ENCODE data around the gene AKR7A2. TPM values are rescaled to one million over a fixed set of nuclear protein-coding genes. Genes with fewer than 3 reads are reported as not detected.

Gene AKR7A2
- total and polyA plus RNA-seq, 12 donors = 20.0 to 235 (median 110) TPM

GRCh38 chr1:19360016-19360415 is 48.1 kb upstream of the AKR7A2 start:
- Histone ChIP-seq H3K27ac (no peak overlapping the region), H3K9me3 (replicated peaks in 1 of 3) (no peaks in the 10 kb centered on the region), H3K4me1 (replicated peaks in 1 of 2) (peaks cover 0 to 8% of the 10 kb centered on the region in 2 donors), H3K27me3 (no peaks in the 10 kb centered on the region), H3K4me3 (no peak overlapping the region), H3K36me3 (replicated peaks in 1 of 2) (peaks cover 0 to 20% of the 10 kb centered on the region in 2 donors)
- 62 to 70% (median 69%) methylated on average over 6 of the region's 6 CpGs for WGBS, 4 donors
- DNase-seq = no peak
- TF ChIP-seq, protein P1, sequence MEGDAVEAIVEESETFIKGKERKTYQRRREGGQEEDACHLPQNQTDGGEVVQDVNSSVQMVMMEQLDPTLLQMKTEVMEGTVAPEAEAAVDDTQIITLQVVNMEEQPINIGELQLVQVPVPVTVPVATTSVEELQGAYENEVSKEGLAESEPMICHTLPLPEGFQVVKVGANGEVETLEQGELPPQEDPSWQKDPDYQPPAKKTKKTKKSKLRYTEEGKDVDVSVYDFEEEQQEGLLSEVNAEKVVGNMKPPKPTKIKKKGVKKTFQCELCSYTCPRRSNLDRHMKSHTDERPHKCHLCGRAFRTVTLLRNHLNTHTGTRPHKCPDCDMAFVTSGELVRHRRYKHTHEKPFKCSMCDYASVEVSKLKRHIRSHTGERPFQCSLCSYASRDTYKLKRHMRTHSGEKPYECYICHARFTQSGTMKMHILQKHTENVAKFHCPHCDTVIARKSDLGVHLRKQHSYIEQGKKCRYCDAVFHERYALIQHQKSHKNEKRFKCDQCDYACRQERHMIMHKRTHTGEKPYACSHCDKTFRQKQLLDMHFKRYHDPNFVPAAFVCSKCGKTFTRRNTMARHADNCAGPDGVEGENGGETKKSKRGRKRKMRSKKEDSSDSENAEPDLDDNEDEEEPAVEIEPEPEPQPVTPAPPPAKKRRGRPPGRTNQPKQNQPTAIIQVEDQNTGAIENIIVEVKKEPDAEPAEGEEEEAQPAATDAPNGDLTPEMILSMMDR (IDR thresholded peaks at IDR 0.05) = no peak
- TF ChIP-seq POLR2A (IDR thresholded peaks at IDR 0.05) = no peak
- intact Hi-C loops (cut with DNase I) = no loop called here

GRCh38 chr1:19359357-19359756 is 47.4 kb upstream of the AKR7A2 start:
- intact Hi-C loops (cut with DNase I) = no loop called here
- Histone ChIP-seq H3K9me3 (replicated peaks in 1 of 3) (no peaks in the 10 kb centered on the region), H3K36me3 (replicated peaks in 1 of 2) (peaks cover 0 to 27% of the 10 kb centered on the region in 2 donors), H3K27ac (no peak overlapping the region), H3K27me3 (no peaks in the 10 kb centered on the region), H3K4me3 (no peak overlapping the region), H3K4me1 (replicated peaks in 1 of 2) (peaks cover 0 to 8% of the 10 kb centered on the region in 2 donors)
- no peak for DNase-seq
- TF ChIP-seq, protein P1 (IDR thresholded peaks at IDR 0.05) = no peak
- TF ChIP-seq POLR2A (IDR thresholded peaks at IDR 0.05) = no peak
- WGBS, 4 donors = 62 to 94% (median 84%) methylated on average over 5 to 11 of the region's 11 CpGs

DNA sequence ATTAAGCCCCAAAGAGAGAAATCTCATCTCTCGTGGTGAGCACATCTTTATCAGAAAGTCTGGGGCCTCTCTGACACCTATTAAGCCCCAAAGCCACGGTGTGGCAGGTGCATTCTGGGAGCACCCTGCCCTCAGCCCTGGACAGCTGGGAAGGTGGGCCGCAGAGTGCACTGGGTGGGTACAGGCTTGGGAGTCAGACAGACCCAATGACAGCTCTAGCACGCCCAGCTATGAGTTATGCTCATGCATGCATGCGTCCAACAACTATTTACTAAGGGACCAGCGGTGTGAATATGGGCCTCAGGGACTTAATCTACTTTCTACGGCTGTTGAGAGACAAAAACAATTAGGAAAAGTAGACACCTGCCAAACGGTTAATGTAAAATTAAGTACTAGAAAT is 46.8 kb upstream of the AKR7A2 start:
- Histone ChIP-seq H3K4me1 (replicated peaks in 1 of 2) (peaks cover 0 to 1% of the 10 kb centered on the region in 2 donors), H3K27ac (no peak overlapping the region), H3K36me3 (replicated peaks in 1 of 2) (peaks cover 0 to 34% of the 10 kb centered on the region in 2 donors), H3K4me3 (no peak overlapping the region), H3K27me3 (no peaks in the 10 kb centered on the region), H3K9me3 (replicated peaks in 1 of 3) (no peaks in the 10 kb centered on the region)
- TF ChIP-seq, protein P1 (IDR thresholded peaks at IDR 0.05) = no peak
- DNase-seq = no peak
- WGBS, 4 donors = 86 to 95% (median 92%) methylated on average over 7 to 8 of the region's 8 CpGs
- intact Hi-C loops (cut with DNase I) = no loop called here

GRCh38 chr1:19357299-19357986 is 45.5 kb upstream of the AKR7A2 start:
- Histone ChIP-seq H3K4me1 (replicated peaks in 1 of 2) (no peaks in the 10 kb centered on the region), H3K27me3 (no peaks in the 10 kb centered on the region), H3K9me3 (replicated peaks in 1 of 3) (no peaks in the 10 kb centered on the region), H3K4me3 (no peak overlapping the region), H3K36me3 (replicated peaks in 1 of 2) (peaks cover 0 to 46% of the 10 kb centered on the region in 2 donors), H3K27ac (no peak overlapping the region)
- intact Hi-C loops (cut with DNase I) = no loop called here
- 86 to 91% (median 90%) methylated on average over 10 to 13 of the region's 13 CpGs for WGBS, 4 donors
- TF ChIP-seq POLR2A (IDR thresholded peaks at IDR 0.05) = no peak
- TF ChIP-seq, protein P1 (IDR thresholded peaks at IDR 0.05) = no peak
- DNase-seq = no peak
